ENCODE data around the gene DUOX1. TPM values are rescaled to one million over a fixed set of nuclear protein-coding genes. Genes with fewer than 3 reads are reported as not detected.

The DUOX1 gene
- polyA plus RNA-seq, 1 of the 3 experiments (the other 2 are of a cell fraction): not detected

GRCh38 chr15:45150481-45150880 lies 20.7 kb downstream of the DUOX1 start (continued):
- TF ChIP-seq IRF3 (IDR thresholded peaks at IDR 0.05; ENCODE audit: low read depth, low read length): no peak
- no peak for TF ChIP-seq ZBTB33 (IDR thresholded peaks at IDR 0.05; ENCODE audit: borderline replicate concordance, low read depth)
- no peak for TF ChIP-seq FOXJ3 (CRISPR knock-in tag; IDR thresholded peaks at IDR 0.05)
- no peak for TF ChIP-seq MXI1 (IDR thresholded peaks at IDR 0.05; ENCODE audit: low read depth, low read length)
- TF ChIP-seq RXRA (IDR thresholded peaks at IDR 0.05; ENCODE audit: borderline replicate concordance, low read depth): no peak
- no peak for TF ChIP-seq NRF1 (IDR thresholded peaks at IDR 0.05; ENCODE audit: low read depth, low read length)
- no peak for TF ChIP-seq SIN3A (IDR thresholded peaks at IDR 0.05; ENCODE audit: borderline replicate concordance, low read depth, low read length)

- no peaks in the 10 kb centered on the region for H3K9me2 ChIP-seq
- DNase-seq: no peak
- no peak overlapping the region for H3K27ac ChIP-seq (ENCODE audit: low read depth in 2 of 2, low read length in 1 of 2)
- POLR2A ChIA-PET: no interaction called here
- no peak overlapping the region for H2AFZ ChIP-seq (ENCODE audit: low read depth)
- H3K4me1 ChIP-seq (ENCODE audit: control insufficient read depth in 1 of 2, insufficient read depth in 2 of 2, low read depth in 1 of 2, low read length in 1 of 2): peaks cover 10 to 13% of the 10 kb centered on the region in 2 experiments; a peak in 3 of 4 replicates
- no peak overlapping the region for H3K9ac ChIP-seq
- H3K27me3 ChIP-seq (ENCODE audit: insufficient read depth): no peaks in the 10 kb centered on the region
- H3K4me2 ChIP-seq: no peak overlapping the region
- H3K9me3 ChIP-seq: no peaks in the 10 kb centered on the region
- CTCF ChIA-PET: interaction anchor here (0.8 to 3.2 kb wide), 5 partner anchors 12 to 54 kb away, joined by 3 to 12 read pairs (median 3); no protein-coding TSS in a partner anchor
- no peaks in the 10 kb centered on the region for H4K20me1 ChIP-seq (ENCODE audit: insufficient read depth)
- H3F3A ChIP-seq (replicated peaks; ENCODE audit: insufficient read depth): no peaks in the 10 kb centered on the region
- WGBS (ENCODE audit: low lambda C conversion rate): 95% methylated on average over 6 of the region's 6 CpGs
- H3K4me3 ChIP-seq (ENCODE audit: low read depth in 2 of 2, low read length in 1 of 2): no peak overlapping the region
- no peaks in the 10 kb centered on the region for H3K79me2 ChIP-seq (ENCODE audit: insufficient read depth)
- TF ChIP-seq SIN3A (IDR thresholded peaks at IDR 0.05; ENCODE audit: borderline replicate concordance, low read depth, low read length): no peak
- TF ChIP-seq FOXJ3 (CRISPR knock-in tag; IDR thresholded peaks at IDR 0.05): no peak
- no peak for TF ChIP-seq POLR2AphosphoS5 (IDR thresholded peaks at IDR 0.05; ENCODE audit: low read depth, low read length)
- TF ChIP-seq GABPA (IDR thresholded peaks at IDR 0.05; ENCODE audit: low read depth): no peak
- TF ChIP-seq MAX (IDR thresholded peaks at IDR 0.05; ENCODE audit: low read depth): no peak
- TF ChIP-seq REST (IDR thresholded peaks at IDR 0.05; ENCODE audit: low read depth, low read length): no peak
- TF ChIP-seq YY1 (IDR thresholded peaks at IDR 0.05; ENCODE audit: low read depth): no peak
- TF ChIP-seq FOSL2 (IDR thresholded peaks at IDR 0.05; ENCODE audit: borderline replicate concordance, low read depth): no peak
- TF ChIP-seq RFX5 (IDR thresholded peaks at IDR 0.05; ENCODE audit: low read length): no peak
- no peak for TF ChIP-seq CTCF (IDR thresholded peaks at IDR 0.05)
- no peak for TF ChIP-seq EP300 (IDR thresholded peaks at IDR 0.05; ENCODE audit: borderline replicate concordance in 1 of 2, low read depth in 1 of 2, low read length in 1 of 2)
- no peak for TF ChIP-seq TEAD4 (IDR thresholded peaks at IDR 0.05; ENCODE audit: borderline replicate concordance, insufficient read depth)
- no peak for TF ChIP-seq PBX3 (IDR thresholded peaks at IDR 0.05)
- TF ChIP-seq MEF2A (IDR thresholded peaks at IDR 0.05; ENCODE audit: borderline replicate concordance, low read depth): no peak
- no peak for TF ChIP-seq IRF3 (IDR thresholded peaks at IDR 0.05; ENCODE audit: low read depth, low read length)
- H3K36me3 ChIP-seq (replicated peaks in 1 of 2; ENCODE audit: control insufficient read depth in 1 of 2, insufficient read depth in 2 of 2, low read length in 1 of 2): peaks cover 0 to 3% of the 10 kb centered on the region in 2 experiments
These were observed 21.2 kb downstream of the DUOX1 start for GRCh38 chr15:45150997-45151396.
